H9 (cell line): ENCODE results near the gene TTC24. TPM values are rescaled to one million over a fixed set of nuclear protein-coding genes. Genes with fewer than 3 reads are reported as not detected.

Source experiments
- DNase-seq: peaks from one replicate; pipeline ENCODE4 v3.0.0-alpha.2; 2017
- H2AFZ ChIP-seq: one replicate; pipeline ENCODE4 v1.6.1; 2013; ENCODE audit warnings: mild to moderate bottlenecking, low read length, control low read depth, moderate library complexity
- H2AK5ac ChIP-seq: 2 replicates; pipeline ENCODE4 v1.6.1; 2013; ENCODE audit warnings: low read length, control low read depth, mixed read lengths; ENCODE audit not compliant: insufficient read length
- H2BK120ac ChIP-seq: one replicate; pipeline ENCODE4 v1.6.1; 2013; ENCODE audit warnings: low read depth, mild to moderate bottlenecking, low read length, control low read depth, inconsistent platforms; ENCODE audit not compliant: poor library complexity, severe bottlenecking
- H2BK12ac ChIP-seq: 2 replicates; pipeline ENCODE4 v1.6.1; 2013; ENCODE audit warnings: low read length, control low read depth, mixed read lengths, low read depth; ENCODE audit not compliant: insufficient read length
- H2BK15ac ChIP-seq: 2 replicates; pipeline ENCODE4 v1.6.1; 2013; ENCODE audit warnings: low read depth, low read length, control low read depth
- H2BK20ac ChIP-seq: one replicate; pipeline ENCODE4 v1.6.1; 2013; ENCODE audit warnings: low read depth, mild to moderate bottlenecking, low read length, control low read depth, inconsistent platforms; ENCODE audit not compliant: poor library complexity, severe bottlenecking
- H2BK5ac ChIP-seq: 2 replicates; pipeline ENCODE4 v1.6.1; 2013; ENCODE audit warnings: low read length, control low read depth, mixed read lengths; ENCODE audit not compliant: insufficient read length
- H3K14ac ChIP-seq: 2 replicates; pipeline ENCODE4 v1.6.1; 2013; ENCODE audit warnings: low read length, control low read depth; ENCODE audit not compliant: insufficient read depth
- H3K18ac ChIP-seq: 2 replicates; pipeline ENCODE4 v1.6.1; 2013; ENCODE audit warnings: low read depth, mild to moderate bottlenecking, mixed read lengths, low read length, control low read depth; ENCODE audit not compliant: insufficient read length
- H3K23ac ChIP-seq: 2 replicates; pipeline ENCODE4 v1.6.1; 2013; ENCODE audit warnings: low read length, control low read depth, mixed read lengths, low read depth; ENCODE audit not compliant: insufficient read length
- H3K23me2 ChIP-seq: 2 replicates; pipeline ENCODE4 v1.6.1; 2013; ENCODE audit warnings: low read depth, mild to moderate bottlenecking, mixed read lengths, low read length, control low read depth; ENCODE audit not compliant: insufficient read length, poor library complexity, severe bottlenecking
- H3K27ac ChIP-seq: 2 replicates; pipeline ENCODE4 v1.5.1; 2013; ENCODE audit warnings: low read length, control low read depth, mixed read lengths, low read depth; ENCODE audit not compliant: insufficient read length
- H3K27me3 ChIP-seq: 2 replicates; pipeline ENCODE4 v1.6.1; 2013; ENCODE audit warnings: low read length, control low read depth, inconsistent platforms; ENCODE audit not compliant: insufficient read depth
- H3K4ac ChIP-seq: 2 replicates; pipeline ENCODE4 v1.6.1; 2013; ENCODE audit warnings: low read depth, mild to moderate bottlenecking, control low read depth, inconsistent platforms, low read length, moderate library complexity
- H3K4me1 ChIP-seq: 2 replicates; pipeline ENCODE4 v1.6.1; 2013; ENCODE audit warnings: low read length, control low read depth, inconsistent platforms; ENCODE audit not compliant: insufficient read depth
- H3K4me2 ChIP-seq: 2 replicates; pipeline ENCODE4 v1.6.1; 2013; ENCODE audit warnings: low read length, control low read depth, mixed read lengths; ENCODE audit not compliant: insufficient read length, insufficient read depth
- H3K56ac ChIP-seq: 2 replicates; pipeline ENCODE4 v1.6.1; 2013; ENCODE audit warnings: low read depth, mild to moderate bottlenecking, mixed read lengths, low read length, control low read depth; ENCODE audit not compliant: insufficient read length
- H3K79me1 ChIP-seq: 2 replicates; pipeline ENCODE4 v1.6.1; 2013; ENCODE audit warnings: low read depth, mild to moderate bottlenecking, moderate library complexity, low read length, control low read depth, inconsistent platforms; ENCODE audit not compliant: insufficient read depth, poor library complexity, severe bottlenecking
- H3K79me2 ChIP-seq: 2 replicates; pipeline ENCODE4 v1.6.1; 2013; ENCODE audit warnings: low read length, control low read depth, inconsistent platforms; ENCODE audit not compliant: insufficient read depth
- H3K9ac ChIP-seq: 2 replicates; pipeline ENCODE4 v1.6.1; 2013; ENCODE audit warnings: low read length, control low read depth, mixed read lengths; ENCODE audit not compliant: insufficient read length; ENCODE audit errors: extremely low read depth
- H3K9me3 ChIP-seq: one replicate; pipeline ENCODE4 v1.6.1; 2013; ENCODE audit warnings: low read depth, low read length, inconsistent platforms; ENCODE audit not compliant: control insufficient read depth
- H3T11ph ChIP-seq: one replicate; pipeline ENCODE4 v1.6.1; 2013; ENCODE audit warnings: mild to moderate bottlenecking, low read length, control low read depth, inconsistent platforms
- H4K20me1 ChIP-seq: one replicate; pipeline ENCODE4 v1.6.1; 2013; ENCODE audit not compliant: control insufficient read depth, insufficient read length, insufficient read depth
- H4K5ac ChIP-seq: 2 replicates; pipeline ENCODE4 v1.6.1; 2013; ENCODE audit warnings: low read depth, mild to moderate bottlenecking, mixed read lengths, low read length, control low read depth; ENCODE audit not compliant: insufficient read length
- H4K8ac ChIP-seq: replicated peaks from 2 replicates; pipeline ENCODE4 v1.6.1; 2013; ENCODE audit warnings: low read length, control low read depth, mixed read lengths, low read depth; ENCODE audit not compliant: insufficient read length
- H4K91ac ChIP-seq: 2 replicates; pipeline ENCODE4 v1.6.1; 2013; ENCODE audit warnings: low read depth, mild to moderate bottlenecking, moderate library complexity, mixed read lengths, low read length, control low read depth; ENCODE audit not compliant: insufficient read length
- H3K27ac Mint-ChIP-seq, 3 experiments: 2 replicates in 2 of 3; 3 replicates in 1 of 3; pipeline ENCODE4 v1.8.0; 2020 to 2021; ENCODE audit warnings: mixed read lengths in 3 of 3, mild to moderate bottlenecking in 1 of 3, moderate library complexity in 1 of 3
- H3K27me3 Mint-ChIP-seq: 2 replicates; pipeline ENCODE4 v1.8.0; 2021; ENCODE audit warnings: low read depth, mild to moderate bottlenecking, moderate library complexity, mixed read lengths
- H3K36me3 Mint-ChIP-seq, 3 experiments: 2 replicates in 2 of 3; 3 replicates in 1 of 3; pipeline ENCODE4 v1.8.0; 2020 to 2021; ENCODE audit warnings: low read depth in 3 of 3, mixed read lengths in 3 of 3; ENCODE audit not compliant: insufficient read depth in 1 of 3
- H3K4me1 Mint-ChIP-seq, 2 experiments: 2 replicates each; pipeline ENCODE4 v1.8.0; 2020; ENCODE audit warnings: mixed read lengths in 2 of 2
- H3K4me3 Mint-ChIP-seq, 2 experiments: 2 replicates in 1 of 2; 3 replicates in 1 of 2; pipeline ENCODE4 v1.8.0; 2020 to 2021; ENCODE audit warnings: mild to moderate bottlenecking in 2 of 2, mixed read lengths in 2 of 2, moderate library complexity in 1 of 2
- H3K9me3 Mint-ChIP-seq, 2 experiments: 2 replicates in 1 of 2; 3 replicates in 1 of 2; pipeline ENCODE4 v1.8.0; 2020; ENCODE audit warnings: mild to moderate bottlenecking in 2 of 2, mixed read lengths in 2 of 2, moderate library complexity in 1 of 2
- WGBS: extraction: QIAGEN DNeasy Blood & Tissue Kit; methylation state at CpG from one replicate; pipeline ENCODE4 v1.1.7; 2013; ENCODE audit warnings: missing lambda C conversion rate, low lambda C conversion rate, mixed read lengths; ENCODE audit not compliant: insufficient read length; ENCODE audit errors: extremely low coverage; 5-methylcytosine and 5-hydroxymethylcytosine counted together
- total RNA-seq: library from RNA; stranded (reverse); gene quantifications from 2 replicates; pipeline ENCODE4 v1.2.1, GENCODE V29; 2021
- TF ChIP-seq, protein P1 (sequence below): fragments of 200-600 bp; sonication (generic); conservative IDR thresholded peaks from 3 replicates; pipeline ENCODE4 v1.8.0; 2021; ENCODE audit warnings: antibody characterized with exemption, mild to moderate bottlenecking

The TTC24 gene
- total RNA-seq, 1 experiment from 2014 or later, result 0.26 TPM

DNA sequence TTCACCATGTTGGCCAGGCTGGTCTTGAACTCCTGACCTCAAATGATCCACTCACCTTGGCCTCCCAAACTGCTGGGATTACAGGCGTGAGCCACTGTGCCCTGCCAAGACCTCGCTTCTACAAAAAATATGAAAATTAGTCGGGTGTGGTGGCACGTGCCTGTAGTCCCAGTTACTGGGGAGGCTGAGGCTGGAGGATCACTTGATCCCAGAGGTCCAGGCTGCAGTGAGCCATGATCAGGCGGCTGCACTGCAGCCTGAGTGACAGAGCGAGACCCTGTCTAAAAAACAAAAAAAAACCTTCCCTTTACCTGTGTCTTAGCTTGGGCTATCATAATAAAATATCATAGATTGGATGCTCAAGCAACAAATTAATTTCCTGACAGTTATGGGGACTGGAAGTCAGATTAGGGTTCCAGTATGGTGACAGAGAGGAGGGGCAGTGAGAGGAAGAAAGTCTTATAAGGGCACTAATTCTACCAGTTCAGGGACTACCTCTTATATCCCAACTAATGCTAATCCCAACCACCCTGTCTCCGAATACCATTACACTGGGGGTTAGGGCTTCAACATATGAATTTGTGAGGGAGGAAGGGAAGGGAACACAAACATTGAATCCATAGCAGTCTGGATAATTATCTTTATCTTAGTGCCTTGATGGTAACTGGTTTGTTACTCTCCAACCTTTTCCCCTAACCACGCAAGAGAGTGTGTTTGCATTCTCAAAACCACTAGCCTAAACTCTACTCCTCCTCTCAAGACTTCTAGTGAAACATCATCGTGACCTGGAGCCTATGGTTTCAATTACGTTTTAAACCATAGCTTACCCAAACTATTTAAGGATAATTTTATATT lies 11.0 kb downstream of the TTC24 start:
- no peak overlapping the region for H3K18ac ChIP-seq
- H2BK20ac ChIP-seq, result no peak overlapping the region
- Mint-ChIP-seq H3K9me3 (no peaks in the 10 kb centered on the region), H3K4me3 (peak overlapping the region; percentile 79 to 88), H3K4me1 (peaks cover 16 to 18% of the 10 kb centered on the region in 2 experiments), H3K27ac (no peak overlapping the region), H3K27me3 (0 out of 2 replicates have a peak, but pooled peaks cover 2% of the 10 kb centered on the region), H3K36me3 (peaks cover 13 to 33% (median 23%) of the 10 kb centered on the region in 3 experiments; a peak in 6 of 7 replicates)
- no peaks in the 10 kb centered on the region for H3K9me3 ChIP-seq
- no peak overlapping the region for H4K8ac ChIP-seq
- H3K4me1 ChIP-seq, result no peaks in the 10 kb centered on the region
- no peak overlapping the region for H2BK12ac ChIP-seq
- peaks cover 2% of the 10 kb centered on the region for H4K20me1 ChIP-seq
- no peak overlapping the region for H3K4ac ChIP-seq
- no peak overlapping the region for H2BK120ac ChIP-seq
- DNase-seq, result no peak
- H3K79me2 ChIP-seq, result no peaks in the 10 kb centered on the region
- H3T11ph ChIP-seq, result no peak overlapping the region
- H3K4me2 ChIP-seq, result peak overlapping the region; percentile 74
- no peak overlapping the region for H3K27ac ChIP-seq
- H3K23me2 ChIP-seq, result peaks cover 3% of the 10 kb centered on the region
- H3K79me1 ChIP-seq, result no peaks in the 10 kb centered on the region
- H2AK5ac ChIP-seq, result no peak overlapping the region
- H4K91ac ChIP-seq, result no peak overlapping the region
- H3K14ac ChIP-seq, result no peak overlapping the region
- H3K56ac ChIP-seq, result no peak overlapping the region
- TF ChIP-seq, protein P1, sequence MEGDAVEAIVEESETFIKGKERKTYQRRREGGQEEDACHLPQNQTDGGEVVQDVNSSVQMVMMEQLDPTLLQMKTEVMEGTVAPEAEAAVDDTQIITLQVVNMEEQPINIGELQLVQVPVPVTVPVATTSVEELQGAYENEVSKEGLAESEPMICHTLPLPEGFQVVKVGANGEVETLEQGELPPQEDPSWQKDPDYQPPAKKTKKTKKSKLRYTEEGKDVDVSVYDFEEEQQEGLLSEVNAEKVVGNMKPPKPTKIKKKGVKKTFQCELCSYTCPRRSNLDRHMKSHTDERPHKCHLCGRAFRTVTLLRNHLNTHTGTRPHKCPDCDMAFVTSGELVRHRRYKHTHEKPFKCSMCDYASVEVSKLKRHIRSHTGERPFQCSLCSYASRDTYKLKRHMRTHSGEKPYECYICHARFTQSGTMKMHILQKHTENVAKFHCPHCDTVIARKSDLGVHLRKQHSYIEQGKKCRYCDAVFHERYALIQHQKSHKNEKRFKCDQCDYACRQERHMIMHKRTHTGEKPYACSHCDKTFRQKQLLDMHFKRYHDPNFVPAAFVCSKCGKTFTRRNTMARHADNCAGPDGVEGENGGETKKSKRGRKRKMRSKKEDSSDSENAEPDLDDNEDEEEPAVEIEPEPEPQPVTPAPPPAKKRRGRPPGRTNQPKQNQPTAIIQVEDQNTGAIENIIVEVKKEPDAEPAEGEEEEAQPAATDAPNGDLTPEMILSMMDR, result no peak
- no peak overlapping the region for H3K9ac ChIP-seq
- H2BK15ac ChIP-seq, result no peak overlapping the region
- no peak overlapping the region for H2BK5ac ChIP-seq
- no peak overlapping the region for H3K23ac ChIP-seq
- H2AFZ ChIP-seq, result no peak overlapping the region
- no peaks in the 10 kb centered on the region for H3K27me3 ChIP-seq
- H4K5ac ChIP-seq, result no peak overlapping the region
- no CpG with 5 or more reads among the region's 10 CpGs for WGBS
